Nephron progenitor cell (in vitro differentiated cells): ENCODE results near the gene GPC3.

Experiments used
- DNase-seq: peaks from one replicate; pipeline ENCODE4 v3.0.0; 2021
- H3K27ac Mint-ChIP-seq: 2 replicates; pipeline ENCODE4 v1.8.0; 2021; ENCODE audit warnings: mild to moderate bottlenecking, moderate library complexity, mixed read lengths
- H3K27me3 Mint-ChIP-seq: 2 replicates; pipeline ENCODE4 v1.8.0; 2021; ENCODE audit warnings: mild to moderate bottlenecking, low read depth, mixed read lengths; ENCODE audit not compliant: poor library complexity
- H3K36me3 Mint-ChIP-seq: 2 replicates; pipeline ENCODE4 v1.8.0; 2021; ENCODE audit warnings: low read depth, mixed read lengths
- H3K4me1 Mint-ChIP-seq: 2 replicates; pipeline ENCODE4 v1.8.0; 2021; ENCODE audit warnings: mixed read lengths
- H3K4me3 Mint-ChIP-seq: 2 replicates; pipeline ENCODE4 v1.8.0; 2021; ENCODE audit warnings: mild to moderate bottlenecking, moderate library complexity, mixed read lengths
- H3K9me3 Mint-ChIP-seq: 2 replicates; pipeline ENCODE4 v1.8.0; 2021; ENCODE audit warnings: mild to moderate bottlenecking, moderate library complexity, mixed read lengths
- TF ChIP-seq, protein P1 (sequence below): fragments of 200-600 bp; sonication (generic); IDR thresholded peaks from 2 replicates; pipeline ENCODE4 v1.5.0; 2021; ENCODE audit warnings: antibody characterized with exemption

GPC3 gene

DNA sequence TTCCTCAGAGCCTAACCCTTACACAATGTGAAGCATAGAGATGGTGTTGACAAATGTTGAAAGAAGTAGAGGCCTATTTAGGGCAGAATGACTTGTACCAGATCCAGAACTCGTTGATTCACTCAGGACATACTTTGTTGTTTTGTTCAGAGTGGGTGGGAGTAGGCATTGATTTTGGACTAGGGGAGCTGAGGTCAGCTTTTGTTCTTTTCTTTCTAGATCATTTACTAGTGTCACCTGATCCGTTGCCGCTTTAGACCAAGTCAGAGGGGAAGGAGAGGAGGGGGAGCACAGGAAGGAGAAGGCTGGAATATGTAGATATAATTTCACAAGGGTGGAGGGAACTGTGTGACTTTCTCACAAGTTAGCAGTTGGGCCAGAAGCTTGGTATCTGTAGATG is 287.7 kb downstream of the GPC3 start:
- no peak for DNase-seq
- Mint-ChIP-seq H3K4me1 (peaks cover 66% of the 10 kb centered on the region), H3K27ac (peak overlapping the region; percentile 93), H3K36me3 (peaks cover 61% of the 10 kb centered on the region), H3K9me3 (peaks cover 8% of the 10 kb centered on the region), H3K4me3 (peak overlapping the region; percentile 4), H3K27me3 (no peaks in the 10 kb centered on the region)
- TF ChIP-seq, protein P1, sequence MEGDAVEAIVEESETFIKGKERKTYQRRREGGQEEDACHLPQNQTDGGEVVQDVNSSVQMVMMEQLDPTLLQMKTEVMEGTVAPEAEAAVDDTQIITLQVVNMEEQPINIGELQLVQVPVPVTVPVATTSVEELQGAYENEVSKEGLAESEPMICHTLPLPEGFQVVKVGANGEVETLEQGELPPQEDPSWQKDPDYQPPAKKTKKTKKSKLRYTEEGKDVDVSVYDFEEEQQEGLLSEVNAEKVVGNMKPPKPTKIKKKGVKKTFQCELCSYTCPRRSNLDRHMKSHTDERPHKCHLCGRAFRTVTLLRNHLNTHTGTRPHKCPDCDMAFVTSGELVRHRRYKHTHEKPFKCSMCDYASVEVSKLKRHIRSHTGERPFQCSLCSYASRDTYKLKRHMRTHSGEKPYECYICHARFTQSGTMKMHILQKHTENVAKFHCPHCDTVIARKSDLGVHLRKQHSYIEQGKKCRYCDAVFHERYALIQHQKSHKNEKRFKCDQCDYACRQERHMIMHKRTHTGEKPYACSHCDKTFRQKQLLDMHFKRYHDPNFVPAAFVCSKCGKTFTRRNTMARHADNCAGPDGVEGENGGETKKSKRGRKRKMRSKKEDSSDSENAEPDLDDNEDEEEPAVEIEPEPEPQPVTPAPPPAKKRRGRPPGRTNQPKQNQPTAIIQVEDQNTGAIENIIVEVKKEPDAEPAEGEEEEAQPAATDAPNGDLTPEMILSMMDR: no peak

DNA sequence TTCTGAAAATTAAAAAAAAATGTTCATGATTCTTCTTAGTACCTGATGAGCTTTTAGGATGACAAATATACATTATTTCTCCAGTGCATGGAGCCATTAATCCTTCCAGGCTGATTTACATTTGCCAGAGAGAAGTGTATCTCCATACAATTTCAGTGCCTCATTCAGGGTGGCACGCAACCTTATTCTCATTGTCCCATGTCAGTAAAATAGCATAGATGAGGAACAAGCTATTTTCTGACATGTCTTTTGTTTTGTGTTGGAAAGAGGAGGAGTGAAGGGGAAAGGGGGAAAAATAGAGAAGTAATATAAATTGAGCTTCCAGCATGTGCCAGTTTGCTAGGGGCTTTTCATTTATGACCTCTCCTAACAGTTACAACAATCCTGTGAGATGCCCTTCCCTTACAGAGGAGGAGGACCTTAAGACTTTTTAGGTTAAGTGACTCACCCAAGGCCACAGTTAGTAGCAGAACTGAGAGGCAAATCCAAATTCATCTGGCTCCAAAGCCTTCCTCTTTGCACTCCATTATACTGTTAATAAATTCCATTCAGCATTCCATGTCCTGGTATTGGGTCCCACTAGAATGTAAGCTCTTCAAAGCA is 295.3 kb downstream of the GPC3 start:
- Mint-ChIP-seq H3K4me3 (no peak overlapping the region), H3K4me1 (peaks cover 16% of the 10 kb centered on the region), H3K36me3 (peaks cover 55% of the 10 kb centered on the region), H3K27me3 (no peaks in the 10 kb centered on the region), H3K27ac (no peak overlapping the region), H3K9me3 (peaks cover 4% of the 10 kb centered on the region)
- TF ChIP-seq, protein P1: no peak
- DNase-seq: no peak

DNA sequence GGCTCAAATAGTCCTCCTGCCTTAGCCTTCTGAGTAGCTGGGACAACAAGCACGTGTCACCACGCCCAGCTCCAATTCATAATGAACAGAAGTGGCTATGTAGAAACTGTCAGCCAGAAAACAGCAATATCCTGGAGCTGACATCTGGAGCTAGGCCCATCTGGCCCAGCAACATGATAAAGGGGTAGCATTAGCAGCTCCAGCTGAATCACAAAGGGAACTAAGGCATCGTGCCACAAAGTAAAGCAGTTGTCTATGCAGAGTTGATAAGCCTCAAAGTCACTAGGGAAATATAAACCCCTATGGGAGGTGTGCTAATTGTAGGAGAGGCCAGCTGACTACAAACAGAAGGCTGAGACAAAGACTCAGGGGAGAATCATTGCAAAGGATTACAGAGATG is 299.6 kb downstream of the GPC3 start:
- TF ChIP-seq, protein P1: no peak
- DNase-seq: no peak

DNA sequence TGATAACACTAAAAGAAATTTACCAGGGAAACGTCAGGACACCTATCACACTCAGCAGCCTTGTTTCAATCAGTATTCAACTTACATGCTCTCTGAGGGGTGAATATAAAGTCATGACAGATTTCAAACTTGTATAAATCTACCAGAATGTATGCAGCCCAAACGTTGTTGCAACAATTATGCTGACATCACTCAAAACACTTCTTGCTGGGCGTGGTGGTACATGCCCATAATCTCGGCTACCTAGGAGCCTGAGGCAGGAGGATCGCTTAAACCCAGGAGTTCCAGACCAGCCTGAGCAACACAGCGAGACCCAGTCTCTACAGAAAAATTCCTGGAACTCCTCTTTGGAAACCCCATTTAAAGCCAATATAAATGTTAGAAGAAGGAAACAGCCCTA is 303.5 kb downstream of the GPC3 start:
- Mint-ChIP-seq H3K27me3 (peaks cover under 1% of the 10 kb centered on the region), H3K4me3 (no peak overlapping the region), H3K27ac (no peak overlapping the region), H3K36me3 (peaks cover 6% of the 10 kb centered on the region), H3K9me3 (no peaks in the 10 kb centered on the region), H3K4me1 (no peaks in the 10 kb centered on the region)
- DNase-seq: no peak
- TF ChIP-seq, protein P1: no peak

More for the DNA sequence above, 299.6 kb downstream of the GPC3 start:
- no peak overlapping the region for H3K27ac Mint-ChIP-seq
- no peak overlapping the region for H3K4me3 Mint-ChIP-seq
- peaks cover 21% of the 10 kb centered on the region for H3K36me3 Mint-ChIP-seq
- H3K27me3 Mint-ChIP-seq: no peaks in the 10 kb centered on the region
- no peaks in the 10 kb centered on the region for H3K4me1 Mint-ChIP-seq
- H3K9me3 Mint-ChIP-seq: no peaks in the 10 kb centered on the region

DNA sequence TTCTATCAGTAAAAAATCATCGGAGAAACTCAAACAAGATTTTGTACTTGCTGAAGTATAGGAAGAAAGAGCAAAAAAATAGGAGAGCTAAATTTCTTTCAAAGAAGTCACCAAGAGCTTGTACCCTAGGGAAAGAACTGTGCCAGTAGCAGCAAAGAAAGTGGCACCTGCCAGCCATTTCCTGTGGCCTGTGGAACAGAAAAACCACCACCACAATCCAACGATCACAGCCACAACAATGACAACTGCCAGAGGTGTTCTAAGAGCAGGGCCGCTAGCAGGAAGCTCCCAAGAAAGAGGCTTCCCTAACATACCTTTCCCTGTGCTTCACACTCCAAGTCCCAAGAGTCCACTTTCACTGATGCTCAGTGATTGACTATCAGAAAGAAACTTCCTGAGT is 304.0 kb downstream of the GPC3 start:
- no peaks in the 10 kb centered on the region for H3K9me3 Mint-ChIP-seq
- no peak overlapping the region for H3K4me3 Mint-ChIP-seq
- TF ChIP-seq, protein P1: no peak
- H3K4me1 Mint-ChIP-seq: no peaks in the 10 kb centered on the region
- no peak for DNase-seq
- no peak overlapping the region for H3K27ac Mint-ChIP-seq
- H3K36me3 Mint-ChIP-seq: peaks cover 6% of the 10 kb centered on the region
- peaks cover 3% of the 10 kb centered on the region for H3K27me3 Mint-ChIP-seq
